ENCODE results near the gene HPGDS.

GRCh38 chr4:94256828-94257227 is 85.8 kb downstream of the HPGDS start:
- TF ChIP-seq MXI1 (conservative IDR thresholded peaks at IDR 0.05; ENCODE audit: poor library complexity, severe bottlenecking) (no peak), TAF1 (IDR thresholded peaks at IDR 0.05; ENCODE audit: low read depth) (no peak), CTCF (IDR thresholded peaks at IDR 0.05; ENCODE audit: poor library complexity, severe bottlenecking) (peak; percentile 52), EZH2 (IDR thresholded peaks at IDR 0.05; ENCODE audit: borderline replicate concordance, insufficient read depth, low read length, poor library complexity, severe bottlenecking) (no peak), POLR2AphosphoS5 (IDR thresholded peaks at IDR 0.05) (no peak), EP300 (conservative IDR thresholded peaks at IDR 0.05; ENCODE audit: poor library complexity, severe bottlenecking) (no peak), REST (IDR thresholded peaks at IDR 0.05; ENCODE audit: borderline replicate concordance) (no peak), RAD21 (conservative IDR thresholded peaks at IDR 0.05) (peak; percentile 59), SMC3 (conservative IDR thresholded peaks at IDR 0.05; ENCODE audit: poor library complexity) (peak; percentile 65)
